Prostate gland (tissue), 2 donors: ENCODE measurements around the gene STK10. TPM values are rescaled to one million over a fixed set of nuclear protein-coding genes. Genes with fewer than 3 reads are reported as not detected.
"Not testable (repeated sequence)": the region's sequence is repeated elsewhere in the genome, so short reads cannot be mapped to it uniquely, and the experiment has no call there.

ENCODE experiments used
- DNase-seq: peaks from one replicate; pipeline ENCODE4 v3.0.0-alpha.2; 2019; ENCODE audit warnings: low spot score
- H3K27ac ChIP-seq, 2 donors: fragments of 200-600 bp; sonication (generic); 2 replicates each; pipeline ENCODE4 v1.5.1; 2017 to 2019
- H3K27me3 ChIP-seq: fragments of 200-600 bp; sonication (generic); replicated peaks from 2 replicates; pipeline ENCODE4 v1.5.1; 2019; ENCODE audit not compliant: insufficient read depth
- H3K36me3 ChIP-seq, 2 donors: fragments of 200-600 bp; sonication (generic); 1 replicate in 1 of 2; 2 replicates in 1 of 2; pipeline versions ENCODE4 v1.5.1 to v1.8.1; 2017 to 2019
- H3K4me1 ChIP-seq: fragments of 200-600 bp; sonication (generic); replicated peaks from 2 replicates; pipeline ENCODE4 v1.5.1; 2019
- H3K4me3 ChIP-seq, 2 donors: fragments of 200-600 bp; sonication (generic); 2 replicates each; pipeline ENCODE4 v1.5.1; 2017 to 2019
- H3K9me3 ChIP-seq: fragments of 200-600 bp; sonication (generic); 2 replicates; pipeline ENCODE4 v1.5.1; 2017
- POLR2A ChIP-seq: fragments of 450-650 bp; IDR thresholded peaks from one replicate; pipeline ENCODE4 v1.6.1; 2016; ENCODE audit warnings: antibody characterized with exemption, mild to moderate bottlenecking
- POLR2AphosphoS5 ChIP-seq: sonication (generic); formaldehyde crosslinking; IDR thresholded peaks from one replicate; pipeline ENCODE4 v1.6.1; 2017; ENCODE audit warnings: antibody characterized with exemption
- WGBS: methylation state at CpG from one replicate; pipeline ENCODE4 v1.1.5; 2018; 5-methylcytosine and 5-hydroxymethylcytosine counted together
- intact Hi-C: fragments of 100-400 bp; cut with DNase I; formaldehyde crosslinking; loops from one replicate; pipeline ENCODE4 v1.14.2; 2022
- total RNA-seq, 2 donors: library from RNA; depleted of rRNA; stranded (reverse); fragments of >200 nt; gene quantifications; one replicate each; pipeline ENCODE4 v1.1.0, GENCODE V29; 2016
- TF ChIP-seq, protein P1 (sequence below), 4 experiments: fragments of 200-600 bp in 2 of 4; fragments of 450-650 bp in 2 of 4; sonication (generic) in 2 of 4; IDR thresholded peaks; 1 replicate in 3 of 4; 2 replicates in 1 of 4; pipeline ENCODE4 v1.5.1; 2016 to 2019; ENCODE audit warnings: antibody characterized with exemption in 4 of 4, mild to moderate bottlenecking in 2 of 4, moderate library complexity in 2 of 4

Gene STK10
- total RNA-seq, 2 donors from 2014 or later, result 4.6 to 73.3 TPM

DNA sequence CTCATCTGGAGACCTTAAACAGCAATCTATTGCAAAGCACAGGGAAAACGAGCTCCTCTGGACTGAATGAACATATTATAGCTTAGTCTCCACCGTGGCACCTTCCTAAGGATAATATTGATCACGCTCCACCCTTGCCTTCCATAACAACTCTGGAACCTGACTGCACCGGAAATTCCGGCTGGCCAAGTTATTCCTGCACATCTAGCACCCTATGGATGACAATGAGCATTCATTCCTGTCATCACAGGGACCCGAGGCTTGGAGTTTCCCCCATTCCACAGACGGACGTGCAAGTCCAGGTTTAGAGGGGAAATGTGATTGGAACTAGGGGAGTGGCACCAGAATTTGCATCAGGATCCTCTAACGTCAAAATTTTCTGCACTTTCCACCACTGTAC, 27.5 kb downstream of the STK10 start:
- Histone ChIP-seq H3K4me3 (no peak overlapping the region), H3K9me3 (no peaks in the 10 kb centered on the region), H3K36me3 (no peaks in the 10 kb centered on the region), H3K27me3 (no peaks in the 10 kb centered on the region), H3K27ac (no peak overlapping the region), H3K4me1 (no peaks in the 10 kb centered on the region)
- DNase-seq, result no peak
- TF ChIP-seq POLR2AphosphoS5 (no peak), POLR2A (no peak)
- TF ChIP-seq, protein P1, sequence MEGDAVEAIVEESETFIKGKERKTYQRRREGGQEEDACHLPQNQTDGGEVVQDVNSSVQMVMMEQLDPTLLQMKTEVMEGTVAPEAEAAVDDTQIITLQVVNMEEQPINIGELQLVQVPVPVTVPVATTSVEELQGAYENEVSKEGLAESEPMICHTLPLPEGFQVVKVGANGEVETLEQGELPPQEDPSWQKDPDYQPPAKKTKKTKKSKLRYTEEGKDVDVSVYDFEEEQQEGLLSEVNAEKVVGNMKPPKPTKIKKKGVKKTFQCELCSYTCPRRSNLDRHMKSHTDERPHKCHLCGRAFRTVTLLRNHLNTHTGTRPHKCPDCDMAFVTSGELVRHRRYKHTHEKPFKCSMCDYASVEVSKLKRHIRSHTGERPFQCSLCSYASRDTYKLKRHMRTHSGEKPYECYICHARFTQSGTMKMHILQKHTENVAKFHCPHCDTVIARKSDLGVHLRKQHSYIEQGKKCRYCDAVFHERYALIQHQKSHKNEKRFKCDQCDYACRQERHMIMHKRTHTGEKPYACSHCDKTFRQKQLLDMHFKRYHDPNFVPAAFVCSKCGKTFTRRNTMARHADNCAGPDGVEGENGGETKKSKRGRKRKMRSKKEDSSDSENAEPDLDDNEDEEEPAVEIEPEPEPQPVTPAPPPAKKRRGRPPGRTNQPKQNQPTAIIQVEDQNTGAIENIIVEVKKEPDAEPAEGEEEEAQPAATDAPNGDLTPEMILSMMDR (IDR thresholded peaks at IDR 0.05), result no peak
- intact Hi-C loops, result no loop called here
- 76% methylated on average over 9 of the region's 9 CpGs for WGBS

DNA sequence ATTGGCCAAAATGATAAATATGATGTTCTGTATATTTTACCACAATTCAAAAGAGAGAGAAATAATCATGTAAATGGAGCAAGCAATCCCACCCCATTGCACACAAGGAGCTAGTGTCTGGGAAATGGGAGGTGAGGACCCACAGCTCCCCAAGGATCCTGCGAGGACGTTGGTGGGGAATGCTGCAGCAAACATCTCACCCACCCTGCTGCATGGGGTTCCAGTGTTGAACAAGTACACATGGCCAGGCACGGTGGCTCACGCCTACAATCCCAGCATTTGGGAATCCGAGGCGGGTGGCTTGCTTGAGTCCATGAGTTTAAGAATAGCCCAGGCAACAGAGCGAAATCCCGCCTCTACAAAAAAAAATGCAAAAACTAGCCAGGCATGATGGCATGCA, 29.0 kb downstream of the STK10 start:
- Histone ChIP-seq H3K36me3 (no peaks in the 10 kb centered on the region), H3K27me3 (no peaks in the 10 kb centered on the region), H3K27ac (no peak overlapping the region), H3K9me3 (no peaks in the 10 kb centered on the region), H3K4me3 (no peak overlapping the region), H3K4me1 (no peaks in the 10 kb centered on the region)
- intact Hi-C loops, result no loop called here
- TF ChIP-seq, protein P1 (IDR thresholded peaks at IDR 0.05), result no peak
- no peak for TF ChIP-seq POLR2AphosphoS5
- DNase-seq, result no peak
- 91% methylated on average over 8 of the region's 8 CpGs for WGBS

DNA sequence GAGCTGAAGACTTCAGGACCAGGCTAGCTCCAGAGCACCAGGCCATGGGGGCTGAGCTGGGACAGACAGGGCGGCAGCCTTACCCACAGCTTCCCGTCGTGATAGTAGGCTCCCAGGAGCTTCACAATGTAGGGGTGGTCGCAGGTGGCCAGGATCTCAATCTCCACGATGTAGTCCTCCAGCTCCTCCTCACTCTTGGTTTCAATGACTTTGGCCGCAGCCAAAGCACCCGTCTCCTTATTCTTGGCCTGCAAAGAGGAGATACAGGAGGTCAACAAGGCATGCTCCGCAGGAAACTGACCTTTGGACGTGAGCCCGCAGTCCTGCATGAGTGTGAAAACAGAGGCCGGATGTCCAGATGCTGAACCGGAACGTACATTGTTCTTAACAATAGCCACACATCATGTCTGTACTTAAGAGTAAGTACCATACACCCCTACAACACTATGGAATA, 31.5 kb downstream of the STK10 start:
- Histone ChIP-seq H3K4me1 (no peaks in the 10 kb centered on the region), H3K36me3 (no peaks in the 10 kb centered on the region), H3K27me3 (no peaks in the 10 kb centered on the region), H3K4me3 (no peak overlapping the region), H3K27ac (no peak overlapping the region), H3K9me3 (no peaks in the 10 kb centered on the region)
- TF ChIP-seq, protein P1 (IDR thresholded peaks at IDR 0.05), result no peak
- TF ChIP-seq POLR2A (no peak), POLR2AphosphoS5 (no peak)
- no peak for DNase-seq
- intact Hi-C loops, result no loop called here
- 86% methylated on average over 13 of the region's 13 CpGs for WGBS

DNA sequence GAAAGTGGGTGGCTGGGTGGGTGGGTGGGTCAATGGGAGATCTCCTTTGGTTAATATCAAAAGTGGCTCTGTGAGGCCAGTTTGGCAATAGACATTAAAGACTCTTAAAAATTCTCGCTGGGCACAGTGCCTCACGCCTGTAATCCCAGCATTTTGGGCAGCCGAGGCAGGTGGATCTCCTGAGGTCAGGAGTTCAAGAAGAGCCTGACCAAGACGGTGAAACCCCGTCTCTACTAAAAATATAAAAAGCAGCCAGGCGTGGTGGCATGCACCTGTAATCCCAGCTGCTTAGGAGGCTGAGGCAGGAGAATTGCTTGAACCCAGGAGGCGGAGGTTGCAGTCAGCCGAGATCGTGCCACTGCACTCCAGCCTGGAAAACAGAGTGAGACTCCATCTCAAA, 32.9 kb downstream of the STK10 start:
- H3K36me3 ChIP-seq, H3K9me3 ChIP-seq, H3K27ac ChIP-seq, H3K4me3 ChIP-seq, intact Hi-C loops, H3K4me1 ChIP-seq, H3K27me3 ChIP-seq, DNase-seq: not testable (repeated sequence)
- 90% methylated on average over 9 of the region's 9 CpGs for WGBS

DNA sequence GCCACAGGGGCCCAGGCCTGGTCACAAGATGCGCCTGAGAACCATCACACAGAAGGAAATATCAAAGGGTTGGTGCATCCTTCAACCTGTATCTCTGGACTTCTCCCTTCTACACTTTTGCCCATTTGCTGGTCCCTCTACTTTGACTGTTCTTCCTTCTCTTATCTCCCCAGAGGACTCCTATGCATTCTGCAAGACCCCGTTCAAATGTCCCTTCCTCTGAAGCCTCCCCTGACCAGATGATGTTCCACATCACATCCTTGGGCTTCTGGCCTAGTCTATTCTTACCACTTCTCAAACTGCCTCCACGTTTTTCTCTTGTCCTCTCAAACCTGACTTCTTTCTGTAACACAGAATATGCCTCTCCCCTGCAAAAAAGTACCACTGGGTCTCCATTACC, 34.3 kb downstream of the STK10 start:
- Histone ChIP-seq H3K4me3 (no peak overlapping the region), H3K9me3 (no peaks in the 10 kb centered on the region), H3K27ac (no peak overlapping the region), H3K27me3 (no peaks in the 10 kb centered on the region), H3K4me1 (no peaks in the 10 kb centered on the region), H3K36me3 (no peaks in the 10 kb centered on the region)
- WGBS, result 96% methylated on average over 3 of the region's 3 CpGs
- intact Hi-C loops, result no loop called here
- TF ChIP-seq, protein P1 (IDR thresholded peaks at IDR 0.05), result no peak
- no peak for TF ChIP-seq POLR2AphosphoS5
- no peak for TF ChIP-seq POLR2A
- no peak for DNase-seq
